HG02885 (cell line): ENCODE data around the gene C17orf100.

Source experiments
- ATAC-seq: cut with Tn5 transposase; IDR thresholded peaks from one replicate; pipeline ENCODE4 v1.9.1; 2021; ENCODE audit warnings: mild to moderate bottlenecking; ENCODE audit not compliant: unreplicated experiment, poor library complexity

The C17orf100 gene

DNA sequence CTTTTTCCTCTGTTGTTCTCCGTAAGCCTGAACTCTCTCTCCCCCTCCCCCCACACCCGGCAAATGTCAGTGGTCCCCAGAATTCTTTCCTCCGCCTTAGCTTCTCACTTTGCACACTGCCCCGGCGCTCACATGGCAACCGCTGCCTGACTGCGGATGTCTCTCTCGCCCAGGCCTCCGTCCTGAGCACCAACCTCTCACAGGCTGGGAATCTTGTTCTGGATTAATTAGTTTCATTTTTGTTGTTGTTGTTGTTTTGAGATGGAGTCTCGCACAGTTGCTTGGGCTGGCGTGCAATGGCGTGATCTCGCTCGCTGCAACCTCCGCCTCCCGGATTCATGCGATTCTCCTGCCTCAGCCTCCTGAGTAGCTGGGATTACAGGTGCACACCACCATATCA lies 16.7 kb downstream of the C17orf100 start:
- ATAC-seq, result no peak

DNA sequence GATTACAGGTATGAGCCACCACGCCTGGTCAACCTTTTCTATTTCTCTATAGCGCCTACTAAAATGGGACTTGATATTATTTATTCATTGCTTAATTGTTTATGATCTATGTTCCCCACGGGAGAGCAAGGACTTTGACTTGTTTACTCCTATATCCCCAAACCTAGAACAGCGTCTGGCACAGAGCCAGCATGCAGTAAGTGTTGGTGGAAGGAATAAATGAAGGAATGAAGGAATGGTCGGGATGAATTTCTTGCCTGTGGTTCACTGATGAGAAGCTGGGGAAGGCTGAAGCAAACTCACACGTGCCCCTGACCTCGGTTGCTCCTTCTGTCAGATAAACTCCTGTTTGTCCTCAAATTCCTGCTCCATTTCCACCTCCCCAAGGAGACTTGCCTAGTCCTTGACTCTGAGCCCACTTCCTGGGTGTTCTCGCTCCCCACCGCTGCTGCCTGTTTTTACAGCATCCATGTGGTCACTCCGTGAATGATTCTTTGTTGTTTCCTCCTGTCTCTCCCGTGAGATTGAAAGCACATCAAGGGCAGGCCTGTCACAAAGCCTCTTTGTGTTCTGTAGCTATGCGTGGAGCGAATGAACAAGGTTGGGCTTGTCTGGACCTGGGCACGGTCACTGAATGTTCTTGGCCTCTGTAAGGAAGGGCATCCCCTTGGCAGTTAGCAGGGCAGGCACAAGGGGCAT lies 17.3 kb downstream of the C17orf100 start:
- no peak for ATAC-seq

DNA sequence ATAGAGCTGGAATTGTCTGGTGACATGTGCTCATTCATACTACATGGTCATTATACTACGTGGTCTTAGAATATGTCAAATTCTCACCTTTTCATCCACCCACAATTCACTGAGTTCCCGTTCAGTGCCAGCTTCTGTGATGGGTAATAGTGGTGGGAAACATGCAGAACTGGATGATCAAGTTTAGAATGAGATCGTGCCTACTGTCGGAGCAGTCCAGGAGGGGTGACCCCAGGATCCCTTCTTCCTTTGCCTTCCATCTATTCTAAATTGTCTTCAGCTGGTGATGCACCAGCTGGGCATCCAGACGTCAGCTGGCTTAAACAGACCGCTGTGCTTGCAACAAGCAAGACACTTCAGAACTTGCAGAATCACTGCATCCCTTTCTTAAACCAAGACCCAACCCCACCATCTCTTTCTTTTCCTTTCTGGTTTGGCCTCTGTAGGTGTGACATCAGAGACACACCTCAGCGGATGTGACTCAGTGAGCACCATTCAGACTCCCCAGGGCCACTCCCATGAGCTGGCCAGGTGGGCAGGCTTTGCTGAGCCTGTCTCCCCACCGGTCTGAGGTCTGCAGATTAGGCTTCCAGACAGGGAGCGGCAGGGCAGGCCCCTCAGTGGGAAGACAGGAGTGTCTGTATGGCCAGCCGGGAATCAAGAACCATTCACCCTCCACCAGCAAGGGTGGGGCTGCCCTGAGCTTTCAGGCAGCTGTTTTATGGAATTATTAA lies 18.1 kb downstream of the C17orf100 start:
- ATAC-seq, result no peak

DNA sequence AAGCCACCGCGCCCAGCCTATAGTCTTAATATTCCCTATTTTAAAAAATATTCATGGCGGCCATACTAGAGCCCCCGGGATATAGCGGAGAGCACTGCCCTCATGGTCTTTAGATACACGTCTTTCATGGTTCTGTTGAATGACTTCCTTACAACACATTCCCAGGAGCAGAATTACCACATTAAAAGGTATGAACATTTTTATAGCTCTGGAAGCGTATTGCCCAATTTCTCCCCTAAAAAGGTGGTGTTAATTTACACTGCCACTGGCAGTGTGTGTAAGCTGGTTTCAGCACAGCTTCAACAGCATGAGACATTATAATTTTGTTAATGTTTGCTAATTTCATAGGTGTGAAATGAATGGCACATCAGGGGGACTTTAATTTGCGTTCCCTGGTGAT lies 19.0 kb downstream of the C17orf100 start:
- ATAC-seq, result no peak

DNA sequence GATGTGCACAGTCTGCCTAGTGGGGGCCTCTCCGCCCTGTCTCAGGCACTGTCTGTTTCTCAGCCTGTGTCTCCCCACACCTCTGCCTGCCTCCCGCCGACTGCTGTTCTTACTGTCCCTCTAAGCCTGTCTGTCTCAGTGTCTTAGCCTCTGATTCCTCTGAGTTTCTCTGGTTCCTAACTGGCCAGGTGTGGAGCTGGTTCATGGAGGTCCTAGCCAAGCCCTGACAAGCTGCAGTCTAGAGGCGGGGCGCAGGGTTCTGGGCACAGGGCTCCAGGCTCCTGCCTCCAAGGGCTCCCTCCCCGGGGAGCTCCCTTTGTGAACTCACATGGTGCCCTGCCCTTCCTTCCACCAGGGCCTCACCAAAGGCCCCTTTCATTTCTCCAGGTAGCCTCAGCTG lies 19.4 kb downstream of the C17orf100 start:
- no peak for ATAC-seq

- ATAC-seq, result no peak
Observed at GRCh38 chr17:6671431-6671830, 19.9 kb downstream of the C17orf100 start.

- ATAC-seq, result no peak
Observed at GRCh38 chr17:6674586-6674985, 23.0 kb downstream of the C17orf100 start.

DNA sequence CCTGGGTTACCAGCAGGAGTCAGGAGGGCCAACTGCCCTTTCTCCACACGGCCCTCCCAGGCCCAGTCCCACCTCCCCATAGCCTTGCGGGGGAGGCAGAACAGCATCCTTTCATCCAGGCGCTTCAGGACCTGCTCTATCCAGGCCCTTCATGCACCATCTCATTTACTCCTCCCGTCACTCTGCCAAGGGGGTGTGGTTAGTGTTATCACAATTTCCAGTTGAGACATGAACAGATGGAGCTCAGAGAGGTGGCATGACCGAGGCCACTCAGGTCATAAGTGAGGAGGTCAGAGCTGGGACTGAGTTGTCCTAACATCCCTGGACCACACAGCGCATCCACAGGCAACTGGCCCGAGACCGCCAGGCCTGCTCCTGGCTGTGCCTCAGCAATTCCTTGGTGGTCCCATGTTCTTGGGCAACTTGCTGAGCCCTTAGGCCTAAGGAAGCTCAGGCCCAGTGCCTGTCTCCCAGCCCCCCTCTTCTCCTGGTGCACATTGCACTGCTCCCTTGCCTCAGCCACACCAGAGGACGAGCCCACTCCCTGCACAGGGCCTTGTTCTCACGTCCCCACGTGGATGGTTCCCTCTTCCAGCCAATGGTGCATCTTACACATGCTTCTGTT lies 23.8 kb downstream of the C17orf100 start:
- no peak for ATAC-seq

DNA sequence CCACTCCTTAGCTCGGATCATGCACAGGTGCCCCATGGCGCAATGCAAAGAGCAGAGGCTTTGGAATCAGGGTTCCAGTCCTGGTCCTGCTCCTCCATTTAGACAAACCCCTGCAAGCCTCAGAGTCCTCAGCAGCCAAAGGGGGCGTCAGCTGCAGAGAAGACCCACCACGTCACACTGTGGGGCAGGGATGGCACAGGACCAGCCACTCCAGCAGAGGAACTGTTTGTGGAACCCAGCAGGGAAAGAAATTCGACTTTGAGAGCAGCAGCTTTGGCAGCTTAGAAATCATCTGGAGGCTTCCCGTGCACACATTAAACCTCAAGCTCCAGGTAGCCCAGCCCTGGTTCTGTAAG lies 25.2 kb downstream of the C17orf100 start:
- no peak for ATAC-seq

DNA sequence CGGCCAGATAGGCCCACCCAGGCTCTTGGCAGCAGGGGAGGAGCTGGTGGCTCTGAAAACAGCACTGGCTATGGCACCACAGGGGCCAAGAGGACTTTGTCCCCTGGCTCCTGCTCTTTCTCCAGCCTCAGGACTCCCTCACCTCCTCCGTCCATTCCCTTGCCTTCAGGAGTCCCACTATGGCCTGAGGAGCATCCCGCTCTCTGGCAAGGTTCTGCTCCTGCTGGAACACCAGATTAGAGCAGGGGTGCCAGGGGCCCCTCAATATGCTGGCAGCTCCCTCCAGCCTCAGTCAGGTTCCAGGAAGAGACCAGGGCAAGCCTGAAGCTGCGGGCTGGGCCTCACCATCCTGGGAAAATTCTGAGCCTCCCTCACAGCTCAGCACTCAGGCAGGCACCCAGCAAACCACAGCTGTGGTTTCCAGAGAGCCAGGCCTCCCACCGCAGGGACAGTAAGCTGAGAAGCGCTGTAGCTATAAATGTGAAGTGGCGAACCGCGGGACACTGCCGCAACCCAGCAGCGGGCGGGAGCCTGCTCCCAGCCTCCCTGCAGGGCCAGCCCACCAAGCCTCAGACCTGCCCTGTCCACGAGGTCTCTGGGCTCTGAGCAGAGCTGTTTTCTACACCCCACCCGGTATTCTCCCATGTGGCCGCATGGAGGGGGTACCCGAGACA lies 25.7 kb downstream of the C17orf100 start:
- no peak for ATAC-seq

DNA sequence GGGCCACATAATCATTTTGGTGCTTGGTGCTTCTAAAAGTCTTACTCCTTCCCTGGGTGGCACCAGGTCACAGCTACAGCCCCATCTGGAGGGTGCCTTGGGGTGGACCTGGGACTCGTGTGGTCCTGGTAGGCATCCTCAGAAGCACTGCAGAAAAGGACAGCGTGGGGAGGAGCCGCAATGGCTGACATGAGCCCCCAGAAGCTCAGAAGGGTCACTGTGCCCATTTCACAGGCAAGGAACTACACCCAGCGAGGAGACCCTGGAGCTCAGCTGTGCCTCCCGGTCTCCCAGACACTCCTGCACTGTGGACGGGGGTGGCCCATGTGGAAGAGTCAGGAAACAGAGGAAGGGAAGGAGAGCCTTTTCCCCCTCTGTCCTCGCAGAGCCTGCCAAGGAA lies 26.4 kb downstream of the C17orf100 start:
- no peak for ATAC-seq

- ATAC-seq, result no peak
Observed at GRCh38 chr17:6679241-6679640, 27.7 kb downstream of the C17orf100 start.

- no peak for ATAC-seq
Observed at GRCh38 chr17:6681176-6681575, 29.6 kb downstream of the C17orf100 start.

DNA sequence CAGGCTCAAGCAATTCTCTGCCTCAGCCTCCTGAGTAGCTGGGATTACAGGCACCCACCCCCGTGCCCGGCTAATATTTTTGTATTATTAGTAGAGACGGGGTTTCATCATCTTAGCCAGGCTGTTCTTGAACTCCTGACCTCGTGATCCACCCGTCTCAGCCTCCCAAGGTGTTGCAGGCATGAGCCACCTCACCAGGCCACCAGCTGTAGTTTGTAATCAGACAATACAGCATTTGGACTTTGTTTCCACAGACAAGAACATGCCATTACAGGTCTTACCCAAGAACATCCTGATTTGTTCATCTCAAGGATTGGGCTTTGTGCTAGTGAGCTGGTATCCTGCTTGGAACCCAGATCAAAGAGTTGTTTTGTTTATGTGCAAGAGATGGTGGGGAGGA lies 30.1 kb downstream of the C17orf100 start:
- no peak for ATAC-seq

DNA sequence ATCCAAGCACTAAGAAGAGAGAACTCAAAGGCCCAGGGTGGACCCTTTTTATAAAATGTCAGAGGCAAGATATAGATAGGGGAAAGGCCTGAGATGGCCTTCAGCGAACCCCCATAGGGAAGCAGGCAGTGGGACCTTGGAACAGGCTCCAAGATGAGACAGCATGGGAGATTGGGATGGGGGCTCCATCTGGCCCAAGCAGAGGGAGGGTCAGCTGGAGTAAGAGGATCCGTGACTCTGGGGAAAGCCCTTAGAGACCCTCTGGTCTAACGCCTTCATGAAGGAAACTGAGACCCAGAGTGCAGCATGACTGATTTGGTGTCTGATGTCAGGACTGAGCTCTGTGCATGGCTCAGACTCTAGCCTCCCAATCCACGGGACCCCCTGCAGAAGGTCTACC lies 30.8 kb downstream of the C17orf100 start:
- ATAC-seq, result no peak

DNA sequence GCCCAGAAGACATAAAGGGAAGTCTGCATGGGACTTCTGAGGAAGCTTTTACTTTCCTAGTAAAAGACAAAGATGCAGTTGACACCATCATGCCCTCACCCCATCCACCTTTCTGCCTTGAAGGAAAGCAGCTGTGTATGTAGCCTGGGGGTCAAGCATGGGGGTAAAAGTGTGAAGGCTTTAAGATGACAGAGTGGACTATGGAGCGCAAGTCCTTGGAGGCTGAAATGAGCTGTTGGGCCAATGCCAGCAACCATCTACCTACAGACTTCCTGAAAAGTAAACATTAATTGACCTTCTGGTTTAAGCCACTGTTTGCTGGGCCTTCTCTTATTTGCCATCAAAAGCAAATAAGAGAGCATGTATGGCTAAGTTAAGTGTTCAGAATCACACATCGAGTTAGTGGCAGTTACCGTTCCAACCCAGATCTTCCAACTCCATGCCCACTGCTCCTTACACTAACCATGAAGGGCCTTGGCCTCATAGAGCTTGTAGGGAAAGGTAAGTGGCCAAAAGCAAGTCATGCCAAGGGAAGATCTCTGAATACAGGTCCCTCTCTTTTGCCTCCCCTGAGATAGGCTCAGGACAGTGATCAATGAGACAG lies 31.6 kb downstream of the C17orf100 start:
- no peak for ATAC-seq

DNA sequence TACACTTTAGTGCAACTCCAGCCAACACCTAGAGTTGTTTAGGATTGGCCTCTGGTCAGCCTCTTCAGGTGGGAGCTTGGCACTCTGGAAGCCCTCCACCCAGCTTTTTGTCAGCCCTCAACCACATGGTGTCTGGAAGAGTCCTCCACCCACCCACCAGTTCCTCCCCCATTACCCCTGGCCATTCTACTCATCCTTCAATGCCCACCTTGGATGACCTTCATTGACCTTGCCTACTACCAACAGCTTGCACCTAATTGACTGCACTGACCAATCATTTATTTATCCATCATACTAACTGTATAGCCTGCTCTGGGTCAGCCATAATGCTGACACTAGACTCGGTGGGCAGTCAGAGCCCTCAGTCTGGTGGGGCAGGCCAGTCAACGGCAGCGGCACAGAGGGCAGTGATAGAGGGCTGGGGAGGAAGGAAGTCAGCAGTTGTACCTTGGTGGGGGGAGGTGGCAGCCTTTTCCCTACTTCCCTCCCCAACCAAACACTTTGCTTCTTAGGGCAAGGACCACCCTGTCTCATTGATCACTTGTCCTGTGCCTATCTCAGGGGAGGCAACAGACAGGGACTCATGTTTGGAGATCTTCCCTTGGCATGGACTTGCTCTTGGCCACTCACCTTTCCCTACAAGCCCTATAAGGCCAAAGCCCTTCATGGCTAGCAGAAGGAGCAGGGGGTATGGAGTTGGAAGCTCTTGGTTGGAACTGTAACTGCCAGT lies 32.3 kb downstream of the C17orf100 start:
- ATAC-seq, result no peak

- no peak for ATAC-seq
Observed at GRCh38 chr17:6684460-6684783, 32.9 kb downstream of the C17orf100 start.

- ATAC-seq, result no peak
Observed at GRCh38 chr17:6684881-6685767, 33.6 kb downstream of the C17orf100 start.
